SK-N-SH treated with all-trans-retinoic acid at 6 μM for 48 hours (cell line): ENCODE data around the gene IGLL5.
"Not testable (repeated sequence)": the region's sequence is repeated elsewhere in the genome, so short reads cannot be mapped to it uniquely, and the experiment has no call there.

Experiments
- GLIS3 ChIP-seq: fragments of 250-450 bp; sonication (Bioruptor Pico); IDR thresholded peaks from 2 replicates; pipeline ENCODE4 v1.5.0; 2020; ENCODE audit warnings: mild to moderate bottlenecking, moderate library complexity
- ISL1 ChIP-seq: fragments of 250-450 bp; sonication (Bioruptor Pico); IDR thresholded peaks from 2 replicates; pipeline ENCODE4 v2.1.2; 2022; ENCODE audit warnings: mild to moderate bottlenecking, moderate library complexity
- RARB ChIP-seq: fragments of 250-450 bp; sonication (Bioruptor Pico); IDR thresholded peaks from 2 replicates; pipeline ENCODE4 v1.8.0; 2021; ENCODE audit warnings: mild to moderate bottlenecking, moderate library complexity
- TCF4 ChIP-seq: fragments of 250-450 bp; sonication (Bioruptor Pico); IDR thresholded peaks from 2 replicates; pipeline ENCODE4 v1.8.0; 2021; ENCODE audit warnings: mild to moderate bottlenecking, moderate library complexity, borderline replicate concordance
- ZC3H10 ChIP-seq: fragments of 250-450 bp; sonication (Bioruptor Pico); IDR thresholded peaks from 2 replicates; pipeline ENCODE4 v1.5.1; 2021; ENCODE audit warnings: mild to moderate bottlenecking, moderate library complexity
- ZFP3 ChIP-seq: fragments of 250-450 bp; sonication (Bioruptor Pico); IDR thresholded peaks from 2 replicates; pipeline ENCODE4 v1.5.0; 2020; ENCODE audit warnings: mild to moderate bottlenecking, moderate library complexity
- TF ChIP-seq, protein P1 (sequence below): fragments of 250-450 bp; sonication (Bioruptor Pico); IDR thresholded peaks from 2 replicates; pipeline ENCODE4 v1.5.1; 2021; ENCODE audit warnings: mild to moderate bottlenecking, moderate library complexity
- TF ChIP-seq, protein P2 (sequence below): fragments of 250-450 bp; sonication (Bioruptor Pico); IDR thresholded peaks from 2 replicates; pipeline ENCODE4 v1.8.0; 2020; ENCODE audit warnings: mild to moderate bottlenecking, moderate library complexity, borderline replicate concordance

DNA sequence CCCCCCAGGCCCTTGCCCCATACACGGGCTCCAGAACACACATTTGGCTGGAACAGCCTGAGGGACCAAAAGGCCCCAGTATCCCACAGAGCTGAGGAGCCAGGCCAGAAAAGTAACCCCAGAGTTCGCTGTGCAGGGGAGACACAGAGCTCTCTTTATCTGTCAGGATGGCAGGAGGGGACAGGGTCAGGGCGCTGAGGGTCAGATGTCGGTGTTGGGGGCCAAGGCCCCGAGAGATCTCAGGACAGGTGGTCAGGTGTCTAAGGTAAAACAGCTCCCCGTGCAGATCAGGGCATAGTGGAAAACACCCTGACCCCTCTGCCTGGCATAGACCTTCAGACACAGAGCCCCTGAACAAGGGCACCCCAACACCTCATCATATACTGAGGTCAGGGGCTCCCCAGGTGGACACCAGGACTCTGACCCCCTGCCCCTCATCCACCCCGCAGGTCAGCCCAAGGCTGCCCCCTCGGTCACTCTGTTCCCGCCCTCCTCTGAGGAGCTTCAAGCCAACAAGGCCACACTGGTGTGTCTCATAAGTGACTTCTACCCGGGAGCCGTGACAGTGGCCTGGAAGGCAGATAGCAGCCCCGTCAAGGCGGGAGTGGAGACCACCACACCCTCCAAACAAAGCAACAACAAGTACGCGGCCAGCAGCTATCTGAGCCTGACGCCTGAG lies 13.1 kb downstream of the IGLL5 start:
- not testable (repeated sequence) for TF ChIP-seq TCF4; RARB (CRISPR knock-in tag); ISL1 (CRISPR knock-in tag); ZC3H10 (CRISPR knock-in tag); GLIS3 (CRISPR knock-in tag); ZFP3 (CRISPR knock-in tag)
- TF ChIP-seq, protein P1, sequence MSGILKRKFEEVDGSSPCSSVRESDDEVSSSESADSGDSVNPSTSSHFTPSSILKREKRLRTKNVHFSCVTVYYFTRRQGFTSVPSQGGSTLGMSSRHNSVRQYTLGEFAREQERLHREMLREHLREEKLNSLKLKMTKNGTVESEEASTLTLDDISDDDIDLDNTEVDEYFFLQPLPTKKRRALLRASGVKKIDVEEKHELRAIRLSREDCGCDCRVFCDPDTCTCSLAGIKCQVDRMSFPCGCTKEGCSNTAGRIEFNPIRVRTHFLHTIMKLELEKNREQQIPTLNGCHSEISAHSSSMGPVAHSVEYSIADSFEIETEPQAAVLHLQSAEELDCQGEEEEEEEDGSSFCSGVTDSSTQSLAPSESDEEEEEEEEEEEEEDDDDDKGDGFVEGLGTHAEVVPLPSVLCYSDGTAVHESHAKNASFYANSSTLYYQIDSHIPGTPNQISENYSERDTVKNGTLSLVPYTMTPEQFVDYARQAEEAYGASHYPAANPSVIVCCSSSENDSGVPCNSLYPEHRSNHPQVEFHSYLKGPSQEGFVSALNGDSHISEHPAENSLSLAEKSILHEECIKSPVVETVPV (CRISPR knock-in tag), result not testable (repeated sequence)
- TF ChIP-seq, protein P2, sequence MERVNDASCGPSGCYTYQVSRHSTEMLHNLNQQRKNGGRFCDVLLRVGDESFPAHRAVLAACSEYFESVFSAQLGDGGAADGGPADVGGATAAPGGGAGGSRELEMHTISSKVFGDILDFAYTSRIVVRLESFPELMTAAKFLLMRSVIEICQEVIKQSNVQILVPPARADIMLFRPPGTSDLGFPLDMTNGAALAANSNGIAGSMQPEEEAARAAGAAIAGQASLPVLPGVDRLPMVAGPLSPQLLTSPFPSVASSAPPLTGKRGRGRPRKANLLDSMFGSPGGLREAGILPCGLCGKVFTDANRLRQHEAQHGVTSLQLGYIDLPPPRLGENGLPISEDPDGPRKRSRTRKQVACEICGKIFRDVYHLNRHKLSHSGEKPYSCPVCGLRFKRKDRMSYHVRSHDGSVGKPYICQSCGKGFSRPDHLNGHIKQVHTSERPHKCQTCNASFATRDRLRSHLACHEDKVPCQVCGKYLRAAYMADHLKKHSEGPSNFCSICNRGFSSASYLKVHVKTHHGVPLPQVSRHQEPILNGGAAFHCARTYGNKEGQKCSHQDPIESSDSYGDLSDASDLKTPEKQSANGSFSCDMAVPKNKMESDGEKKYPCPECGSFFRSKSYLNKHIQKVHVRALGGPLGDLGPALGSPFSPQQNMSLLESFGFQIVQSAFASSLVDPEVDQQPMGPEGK (CRISPR knock-in tag), result not testable (repeated sequence)
